ENCODE results near the gene SLC13A3. TPM values are rescaled to one million over a fixed set of nuclear protein-coding genes. Genes with fewer than 3 reads are reported as not detected.

Gene SLC13A3
- total RNA-seq, 1 experiment from 2014 or later: 17.5 TPM

- no peak for DNase-seq
- peaks cover 8 to 17% of the 10 kb centered on the region in 2 experiments for H3K9me3 Mint-ChIP-seq
- no CpG with 5 or more reads among the region's 6 CpGs for WGBS (ENCODE audit: extremely low coverage, insufficient read length, low lambda C conversion rate)
- H3K36me3 Mint-ChIP-seq (ENCODE audit: insufficient read depth in 1 of 3, low read depth in 3 of 3): peaks cover 10 to 53% (median 52%) of the 10 kb centered on the region in 3 experiments; a peak in 6 of 7 replicates
- H3K4ac ChIP-seq (ENCODE audit: low read depth, low read length): no peak overlapping the region
- H2BK12ac ChIP-seq (ENCODE audit: insufficient read length, low read depth, low read length): no peak overlapping the region
- H2BK15ac ChIP-seq (ENCODE audit: low read depth, low read length): no peak overlapping the region
- H3K27me3 ChIP-seq (ENCODE audit: insufficient read depth, low read length): no peaks in the 10 kb centered on the region
- no peak overlapping the region for H4K8ac ChIP-seq (replicated peaks; ENCODE audit: insufficient read length, low read depth, low read length)
- H3K27ac ChIP-seq (ENCODE audit: insufficient read length, low read depth, low read length): no peak overlapping the region
- TF ChIP-seq CTCF (conservative IDR thresholded peaks at IDR 0.05): no peak
- H3K9me3 ChIP-seq (ENCODE audit: control insufficient read depth, low read depth, low read length): peaks cover 5% of the 10 kb centered on the region
- no peak overlapping the region for H2AK5ac ChIP-seq (ENCODE audit: insufficient read length, low read length)
- H3K23ac ChIP-seq (ENCODE audit: insufficient read length, low read depth, low read length): no peak overlapping the region
- no peak overlapping the region for H3K56ac ChIP-seq (ENCODE audit: insufficient read length, low read depth, low read length)
- no peaks in the 10 kb centered on the region for H3K23me2 ChIP-seq (ENCODE audit: insufficient read length, low read depth, low read length, poor library complexity, severe bottlenecking)
- H4K20me1 ChIP-seq (ENCODE audit: control insufficient read depth, insufficient read depth, insufficient read length): no peaks in the 10 kb centered on the region
- no peak overlapping the region for H3T11ph ChIP-seq (ENCODE audit: low read length)
- H2AFZ ChIP-seq (ENCODE audit: low read length): no peak overlapping the region
- no peaks in the 10 kb centered on the region for H3K79me2 ChIP-seq (ENCODE audit: insufficient read depth, low read length)
- H4K5ac ChIP-seq (ENCODE audit: insufficient read length, low read depth, low read length): no peak overlapping the region
- H4K91ac ChIP-seq (ENCODE audit: insufficient read length, low read depth, low read length): no peak overlapping the region
- H3K4me1 Mint-ChIP-seq: no peaks in the 10 kb centered on the region
- H3K18ac ChIP-seq (ENCODE audit: insufficient read length, low read depth, low read length): no peak overlapping the region
- H3K4me1 ChIP-seq (ENCODE audit: insufficient read depth, low read length): no peaks in the 10 kb centered on the region
- H2BK20ac ChIP-seq (ENCODE audit: low read depth, low read length, poor library complexity, severe bottlenecking): no peak overlapping the region
- H2BK5ac ChIP-seq (ENCODE audit: insufficient read length, low read length): no peak overlapping the region
- no peak overlapping the region for H3K27ac Mint-ChIP-seq
- no peak overlapping the region for H2BK120ac ChIP-seq (ENCODE audit: low read depth, low read length, poor library complexity, severe bottlenecking)
- H3K79me1 ChIP-seq (ENCODE audit: insufficient read depth, low read depth, low read length, poor library complexity, severe bottlenecking): no peaks in the 10 kb centered on the region
- H3K14ac ChIP-seq (ENCODE audit: insufficient read depth, low read length): no peak overlapping the region
- H3K4me2 ChIP-seq (ENCODE audit: insufficient read depth, insufficient read length, low read length): no peak overlapping the region
- no peak overlapping the region for H3K9ac ChIP-seq (ENCODE audit: extremely low read depth, insufficient read length, low read length)
- H3K27me3 Mint-ChIP-seq (ENCODE audit: low read depth): no peaks in the 10 kb centered on the region
- H3K4me3 Mint-ChIP-seq: no peak overlapping the region
These were observed 15.7 kb upstream of the SLC13A3 start for GRCh38 chr20:46666818-46667515.

Measured in H9 (cell line).